GM12891 (cell line): ENCODE measurements around the gene GPX3.
A peak's percentile ranks its signal among the peaks of the same experiment; 100 is the strongest.

Source experiments
- DNase-seq: peaks from one replicate; pipeline ENCODE4 v3.0.0; 2011; ENCODE audit warnings: low spot score; ENCODE audit not compliant: insufficient read length
- FAIRE-seq: peaks from 2 replicates; lab custom pipeline; 2011; peaks lifted over from hg19 to GRCh38; lab: Jason Lieb, UNC
- PAX5 ChIP-seq: IDR thresholded peaks from 2 replicates; pipeline ENCODE4 v1.6.1; 2011; ENCODE audit warnings: low read length, moderate library complexity, mild to moderate bottlenecking; ENCODE audit not compliant: insufficient read depth, severe bottlenecking
- POLR2A ChIP-seq: IDR thresholded peaks from 2 replicates; pipeline ENCODE4 v1.6.1; 2011; ENCODE audit warnings: low read depth, low read length, control low read depth
- POLR2AphosphoS5 ChIP-seq: IDR thresholded peaks from 2 replicates; pipeline ENCODE4 v1.6.1; 2011; ENCODE audit warnings: low read depth, low read length, control low read depth
- POU2F2 ChIP-seq: IDR thresholded peaks from 2 replicates; pipeline ENCODE4 v1.6.1; 2011; ENCODE audit warnings: low read depth, mild to moderate bottlenecking, control low read depth, low read length, moderate library complexity
- SPI1 ChIP-seq: IDR thresholded peaks from 2 replicates; pipeline ENCODE4 v1.6.1; 2011; ENCODE audit warnings: low read depth, low read length, control low read depth
- TAF1 ChIP-seq: IDR thresholded peaks from 2 replicates; pipeline ENCODE4 v1.6.1; 2011; ENCODE audit warnings: low read depth, low read length, control low read depth

The GPX3 gene

GRCh38 chr5:151065609-151066008 lies 45.2 kb downstream of the GPX3 start:
- DNase-seq (no peak), FAIRE-seq (no peak)
- TF ChIP-seq TAF1 (no peak), PAX5 (no peak), POU2F2 (no peak), POLR2A (no peak), POLR2AphosphoS5 (no peak), SPI1 (no peak)

GRCh38 chr5:151066920-151067319 lies 46.5 kb downstream of the GPX3 start:
- DNase-seq (no peak), FAIRE-seq (no peak)
- TF ChIP-seq POLR2A, result no peak
- no peak for TF ChIP-seq PAX5
- TF ChIP-seq POLR2AphosphoS5, result no peak
- TF ChIP-seq POU2F2, result no peak
- TF ChIP-seq SPI1, result no peak
- no peak for TF ChIP-seq TAF1

GRCh38 chr5:151067632-151068432 lies 47.4 kb downstream of the GPX3 start:
- peak; percentile 48 for FAIRE-seq
- TF ChIP-seq POLR2A (no peak), TAF1 (no peak), SPI1 (peak; percentile 49)
- DNase-seq, result no peak

GRCh38 chr5:151068433-151069197 lies 48.2 kb downstream of the GPX3 start:
- DNase-seq (no peak), FAIRE-seq (peak; percentile 76)
- TF ChIP-seq PAX5 (peak; percentile 13), TAF1 (no peak), POLR2A (0 out of 2 replicates have a peak, but pooled peaks have one; percentile 18)

DNA sequence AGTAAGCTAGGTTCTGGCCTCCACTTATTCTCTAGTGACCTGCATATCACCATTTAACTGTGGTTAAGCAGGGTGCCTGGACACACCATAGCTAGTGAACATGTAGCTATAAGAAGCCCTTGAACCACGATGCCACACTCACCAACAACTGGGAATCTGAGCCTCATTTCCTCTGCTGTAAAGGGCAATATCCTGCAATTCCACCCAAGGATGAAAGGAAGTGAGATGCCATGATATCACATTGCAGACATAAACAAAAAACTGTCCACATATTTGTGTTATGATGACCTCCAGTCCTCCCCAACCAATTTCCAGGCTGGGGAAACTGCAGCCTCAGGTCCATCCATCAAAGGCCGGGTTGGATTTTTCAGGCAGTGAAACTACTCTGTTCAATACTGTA lies 50.1 kb downstream of the GPX3 start:
- TF ChIP-seq POU2F2, result no peak
- no peak for TF ChIP-seq POLR2A
- no peak for TF ChIP-seq TAF1
- no peak for TF ChIP-seq SPI1
- TF ChIP-seq POLR2AphosphoS5, result no peak
- no peak for TF ChIP-seq PAX5
- DNase-seq (no peak), FAIRE-seq (no peak)

GRCh38 chr5:151071021-151071420 lies 50.6 kb downstream of the GPX3 start:
- DNase-seq (no peak), FAIRE-seq (no peak)
- TF ChIP-seq SPI1 (no peak), TAF1 (no peak), PAX5 (no peak), POLR2A (no peak), POLR2AphosphoS5 (no peak), POU2F2 (no peak)

- no peak for DNase-seq
- TF ChIP-seq SPI1 (no peak), PAX5 (no peak), TAF1 (no peak), POLR2A (no peak; the same call in 1 of the 2 replicates), POU2F2 (no peak)
- FAIRE-seq, result no peak
Observed at GRCh38 chr5:151071848-151072629, 51.6 kb downstream of the GPX3 start.

DNA sequence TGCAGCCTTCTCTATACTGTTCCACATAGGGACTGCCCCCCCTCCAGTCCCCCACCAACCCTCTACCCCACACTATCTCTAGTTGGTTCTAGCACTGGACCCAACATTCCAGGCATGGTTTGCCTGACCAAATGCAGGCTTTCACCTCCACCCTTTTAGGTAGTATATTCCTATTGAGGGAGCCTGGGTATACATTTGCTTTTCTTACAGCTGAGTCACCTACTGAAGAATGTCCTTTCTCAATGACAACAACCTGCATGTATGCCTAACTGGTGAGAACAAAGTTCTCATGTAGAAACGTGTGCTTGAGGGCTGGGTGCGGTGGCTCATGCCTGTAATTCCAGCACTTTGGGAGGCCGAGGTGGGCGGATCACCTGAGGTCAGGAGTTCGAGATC lies 52.2 kb downstream of the GPX3 start:
- no peak for FAIRE-seq
- no peak for DNase-seq

DNA sequence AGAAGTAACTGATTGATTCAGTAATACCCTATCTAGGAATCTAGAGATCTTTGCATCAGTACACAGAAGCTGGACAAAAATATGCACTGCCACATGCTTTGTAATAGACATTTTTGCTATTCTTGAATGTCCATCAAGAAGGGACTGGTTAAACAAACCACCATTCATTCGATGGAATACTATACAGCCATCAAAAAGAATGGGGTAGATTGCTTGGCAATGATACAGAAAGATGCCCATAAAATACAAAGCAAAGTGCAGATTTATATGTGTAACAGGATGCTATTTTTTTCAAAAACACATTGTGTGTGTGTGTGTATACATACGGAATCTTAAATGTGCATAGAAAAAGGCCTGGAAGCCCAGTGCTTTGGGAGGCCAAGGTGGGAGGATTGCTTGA lies 52.9 kb downstream of the GPX3 start:
- FAIRE-seq (no peak), DNase-seq (no peak)
- TF ChIP-seq POLR2A (no peak), TAF1 (no peak), POLR2AphosphoS5 (no peak), PAX5 (no peak), POU2F2 (no peak), SPI1 (no peak)

More for the DNA sequence above, 52.2 kb downstream of the GPX3 start:
- 0 out of 2 replicates have a peak, but pooled peaks have one; percentile 5 for TF ChIP-seq POLR2AphosphoS5
- no peak for TF ChIP-seq PAX5

DNA sequence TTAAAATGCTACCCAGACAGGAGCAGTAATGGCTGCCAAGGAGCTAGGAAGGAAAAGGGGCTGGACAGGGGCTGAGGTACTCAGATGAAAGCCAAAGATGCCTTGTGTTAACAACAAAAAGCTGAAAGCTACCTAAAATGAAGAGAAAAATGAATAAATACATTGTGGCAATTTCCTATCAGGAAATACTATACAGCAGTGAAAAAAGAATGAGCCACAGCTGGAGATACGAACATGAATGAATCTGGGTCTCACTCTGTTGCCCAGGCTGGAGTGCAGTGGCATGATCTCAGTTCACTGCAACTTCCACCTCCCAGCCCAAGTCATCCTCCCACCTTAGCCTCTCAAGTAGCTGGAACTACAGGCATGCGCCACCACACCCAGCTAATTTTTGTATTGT lies 54.2 kb downstream of the GPX3 start:
- TF ChIP-seq TAF1, result no peak
- TF ChIP-seq POLR2AphosphoS5, result no peak
- TF ChIP-seq POU2F2, result no peak
- TF ChIP-seq POLR2A, result no peak
- no peak for TF ChIP-seq PAX5
- no peak for TF ChIP-seq SPI1
- no peak for DNase-seq
- FAIRE-seq, result no peak
